OCI-LY1 (cell line): ENCODE data around the gene SHROOM3.

Experiments used
- CTCF ChIP-seq: fragments of 200-600 bp; sonication (generic), shearing (Covaris generic); IDR thresholded peaks from 2 replicates; pipeline ENCODE4 v1.5.1; 2017; ENCODE audit warnings: mild to moderate bottlenecking, antibody characterized with exemption, low read length, moderate library complexity, mixed read lengths
- EZH2 ChIP-seq: fragments of 200-600 bp; sonication (generic), shearing (Covaris generic); IDR thresholded peaks from 2 replicates; pipeline ENCODE4 v1.8.0; 2017; ENCODE audit warnings: borderline replicate concordance, mixed run types, mild to moderate bottlenecking, antibody characterized with exemption, low read length, moderate library complexity, mixed read lengths

- no peak for TF ChIP-seq CTCF
- TF ChIP-seq EZH2 = no peak
Measured at GRCh38 chr4:76723924-76724323, 288.9 kb downstream of the SHROOM3 start.
